CD4-positive, alpha-beta T cell treated with Interferon gamma for 1 hour (primary cell): ENCODE results near the gene PIGN.
"Not testable (repeated sequence)": the region's sequence is repeated elsewhere in the genome, so short reads cannot be mapped to it uniquely, and the experiment has no call there.

ENCODE experiments used
- DNase-seq: peaks from one replicate; pipeline ENCODE4 v3.0.0-alpha.2; 2020

PIGN gene

DNA sequence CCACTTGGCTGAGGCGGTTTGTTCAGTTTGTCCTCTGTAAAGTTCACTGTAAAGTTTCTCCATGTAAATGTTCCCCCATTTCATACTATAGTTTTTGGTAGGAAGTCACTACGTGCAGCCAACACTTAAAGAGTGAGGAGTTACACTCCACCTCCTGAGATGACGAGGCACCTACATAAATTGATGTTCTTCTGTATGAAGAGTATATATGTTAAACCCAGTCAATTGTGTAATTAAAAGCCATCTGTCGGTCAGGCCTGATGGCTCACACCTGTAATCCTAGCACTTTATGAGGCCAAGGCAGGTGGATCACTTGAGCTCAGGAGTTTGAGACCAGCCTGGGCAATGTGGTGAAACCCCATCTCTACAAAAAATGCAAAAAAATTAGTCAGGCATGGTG lies 7.6 kb downstream of the PIGN start:
- no peak for DNase-seq

DNA sequence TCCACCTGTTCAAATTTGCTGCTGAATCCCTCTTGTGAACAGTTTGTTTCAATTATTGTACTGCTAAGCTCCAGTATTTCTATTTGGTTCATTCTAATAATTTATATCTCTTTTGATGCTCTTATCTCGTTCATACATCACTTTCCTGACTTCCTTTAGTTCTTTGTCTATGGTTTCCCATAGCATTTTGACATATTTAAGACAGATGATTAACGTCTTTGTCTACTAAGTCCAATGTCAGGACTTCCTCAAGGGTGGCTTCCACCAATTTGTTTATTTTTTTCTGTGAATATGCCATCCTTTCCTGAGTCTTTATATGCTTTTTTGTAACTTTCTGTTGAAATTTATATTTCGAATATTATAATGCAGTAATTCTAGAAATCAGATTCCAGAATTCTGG lies 9.6 kb downstream of the PIGN start:
- DNase-seq, result no peak

DNA sequence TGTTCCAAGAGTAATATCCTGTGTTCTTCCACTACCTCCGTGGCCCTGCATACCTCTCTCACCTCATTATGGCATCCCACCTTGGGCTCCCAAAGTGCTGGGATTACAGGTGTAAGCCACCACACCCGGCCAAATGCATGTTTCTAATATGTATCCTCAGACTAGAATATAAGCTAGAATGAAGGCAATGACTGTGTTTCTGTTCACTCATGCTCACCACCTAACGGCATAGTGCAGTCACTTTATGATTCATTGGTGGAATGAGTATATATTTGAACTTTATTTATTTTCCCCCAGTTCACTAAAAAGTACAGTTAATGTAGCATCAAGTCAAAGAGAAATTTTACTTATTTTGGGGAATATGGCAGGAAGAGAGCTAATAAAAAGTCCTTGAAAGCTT lies 11.3 kb downstream of the PIGN start:
- DNase-seq, result no peak

DNA sequence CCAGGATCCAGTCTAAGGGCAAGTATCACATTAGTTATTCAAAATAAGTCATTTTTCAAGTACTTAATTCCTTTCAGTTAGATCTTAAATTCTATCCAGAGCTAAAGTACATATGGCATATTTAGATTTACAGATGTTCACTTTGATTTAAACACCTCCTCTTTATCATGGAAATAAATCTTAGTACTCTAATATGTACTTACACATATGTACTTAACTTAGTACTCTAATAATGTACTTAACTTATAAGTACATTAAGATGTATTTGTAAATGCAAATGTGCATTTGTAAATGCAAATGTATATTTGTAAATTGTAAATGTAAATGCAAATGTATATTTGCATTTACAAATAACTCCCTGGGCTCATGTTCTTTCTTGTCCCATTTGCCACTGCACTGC lies 14.6 kb downstream of the PIGN start:
- no peak for DNase-seq

DNA sequence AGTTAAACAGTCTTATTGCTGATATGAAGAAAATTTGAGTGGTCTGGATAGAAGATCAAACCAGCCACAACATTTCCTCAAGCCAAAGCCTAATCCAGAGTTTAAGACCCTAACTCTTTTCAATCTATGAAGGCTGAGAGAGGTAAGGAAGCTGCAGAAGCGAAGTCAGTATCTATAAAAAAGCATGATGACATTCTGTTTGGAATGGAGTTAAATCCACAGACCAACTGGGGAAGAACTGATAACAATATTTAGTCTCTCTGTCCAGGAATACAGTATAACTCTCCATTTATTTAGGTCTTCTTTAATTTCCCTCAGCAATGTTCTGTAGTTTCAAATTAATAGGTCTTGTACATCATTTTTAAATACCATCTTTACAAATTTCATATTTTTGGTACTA lies 16.0 kb downstream of the PIGN start:
- DNase-seq, result no peak

DNA sequence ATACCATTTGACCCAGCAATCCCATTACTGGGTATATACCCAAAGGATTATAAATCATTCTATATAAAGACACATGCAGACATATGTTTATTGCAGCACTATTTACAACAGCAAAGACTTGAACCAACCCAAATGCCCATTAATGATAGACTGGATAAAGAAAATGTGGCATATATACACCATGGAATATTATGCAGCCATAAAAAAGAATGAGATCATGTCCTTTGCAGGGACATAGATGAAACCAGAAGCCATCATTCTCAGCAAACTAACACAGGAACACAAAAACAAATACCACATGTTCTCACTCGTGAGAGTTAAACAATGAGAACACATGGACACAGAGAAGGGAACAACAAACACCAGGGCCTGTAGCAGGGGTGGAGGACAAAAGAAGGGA lies 20.3 kb downstream of the PIGN start:
- not testable (repeated sequence) for DNase-seq

DNA sequence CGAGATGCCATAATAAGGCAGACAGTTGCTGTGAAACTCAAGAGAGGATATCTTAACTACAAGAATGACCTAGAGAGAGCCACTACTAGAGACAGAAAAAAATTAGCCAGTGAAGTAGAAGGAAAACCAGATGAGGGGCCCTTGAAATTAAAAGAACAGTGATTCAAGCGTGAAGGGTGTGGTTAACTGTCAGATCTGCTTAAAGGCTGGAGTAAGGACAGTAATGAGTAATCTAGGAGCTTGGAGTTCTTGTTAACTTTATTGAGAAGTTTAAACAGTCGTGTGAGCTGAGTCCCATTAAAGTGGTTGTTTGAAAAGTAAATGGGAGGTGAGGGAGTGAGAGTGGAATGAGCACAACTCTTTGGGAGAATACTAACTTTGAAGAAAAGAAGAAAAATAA lies 21.3 kb downstream of the PIGN start:
- DNase-seq, result no peak

DNA sequence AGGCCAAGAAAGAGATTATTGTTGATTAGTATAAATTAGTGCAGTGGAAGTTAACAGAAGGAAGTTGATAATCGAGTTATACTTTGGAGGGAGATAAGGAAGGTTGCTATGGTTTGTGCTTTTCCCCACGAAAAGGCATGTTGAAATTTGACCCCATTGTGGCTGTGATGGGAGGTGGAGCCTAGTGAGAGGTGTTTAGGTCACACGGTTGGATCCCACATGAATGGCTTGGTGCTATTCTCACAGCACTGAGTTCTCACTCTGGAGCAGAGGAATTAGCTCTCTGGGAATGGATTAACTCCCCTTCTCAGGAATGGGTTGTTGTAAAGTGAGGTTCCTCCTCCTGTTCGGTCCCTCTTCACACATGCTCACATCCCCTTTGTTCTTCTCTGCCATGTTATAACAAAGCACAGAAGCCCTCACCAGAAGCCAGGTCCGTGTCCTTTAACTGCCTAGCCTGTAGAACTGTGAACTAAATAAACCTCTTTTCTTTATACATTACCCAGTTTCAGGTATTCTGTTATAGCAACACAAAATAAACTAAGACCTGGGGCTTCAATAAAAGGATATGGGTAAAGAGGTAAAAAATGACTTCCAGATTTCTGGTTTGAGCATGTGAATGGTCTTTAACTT lies 21.9 kb downstream of the PIGN start:
- DNase-seq, result no peak

DNA sequence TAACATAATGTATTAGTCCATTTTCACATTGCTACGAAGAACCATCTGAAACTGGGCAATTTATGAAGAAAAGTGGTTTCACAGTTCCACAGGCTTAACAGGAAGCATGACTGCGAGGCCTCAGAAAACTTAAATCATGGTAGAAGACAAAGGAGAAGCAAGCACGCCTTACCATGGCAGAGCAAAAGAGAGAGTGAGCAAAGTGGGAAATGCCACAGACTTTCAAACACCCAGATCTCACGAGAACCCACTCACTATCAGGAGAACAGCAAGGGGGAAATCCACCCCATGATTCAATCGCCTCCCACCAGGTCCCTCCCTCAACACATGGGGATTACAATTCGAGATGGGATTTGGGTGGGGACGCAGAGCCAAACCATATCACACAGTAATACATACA lies 22.5 kb downstream of the PIGN start:
- no peak for DNase-seq

DNA sequence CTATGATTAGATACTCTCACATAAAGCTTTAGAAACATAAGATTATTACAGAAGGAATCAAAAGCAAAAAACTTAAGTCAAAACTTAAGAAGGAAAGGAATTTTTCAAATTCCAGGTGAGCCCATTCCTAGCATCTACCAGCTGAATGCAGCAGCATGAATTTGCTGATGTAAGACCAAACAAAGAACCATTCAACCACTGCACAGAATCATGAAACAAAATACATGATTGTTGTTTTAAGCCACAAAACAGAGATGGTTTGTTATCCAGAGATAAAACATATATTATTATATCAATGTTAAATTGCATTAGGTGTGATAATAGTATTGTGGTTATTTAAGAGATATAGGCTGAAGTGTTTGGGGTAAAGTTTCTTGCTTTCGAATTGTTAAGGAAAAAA lies 29.0 kb downstream of the PIGN start:
- DNase-seq, result no peak

DNA sequence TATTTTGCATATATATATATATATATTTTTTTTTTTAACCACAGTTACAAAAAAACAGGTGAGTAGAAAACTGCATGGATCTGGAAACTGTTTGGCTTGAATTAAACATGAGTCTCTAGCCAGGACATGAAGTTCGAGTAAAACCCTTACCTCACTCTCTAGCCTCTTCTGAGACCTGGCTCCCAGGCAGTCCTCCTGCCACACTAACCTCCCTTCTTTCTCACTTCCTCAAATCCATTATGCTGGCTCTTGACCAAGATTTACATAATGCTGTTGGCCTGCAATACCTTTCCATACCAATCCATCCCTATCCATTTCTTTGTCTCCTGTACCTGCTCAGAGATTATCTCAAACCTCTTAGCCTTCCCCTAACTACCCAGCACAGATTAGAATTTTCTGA lies 34.0 kb downstream of the PIGN start:
- DNase-seq, result no peak

DNA sequence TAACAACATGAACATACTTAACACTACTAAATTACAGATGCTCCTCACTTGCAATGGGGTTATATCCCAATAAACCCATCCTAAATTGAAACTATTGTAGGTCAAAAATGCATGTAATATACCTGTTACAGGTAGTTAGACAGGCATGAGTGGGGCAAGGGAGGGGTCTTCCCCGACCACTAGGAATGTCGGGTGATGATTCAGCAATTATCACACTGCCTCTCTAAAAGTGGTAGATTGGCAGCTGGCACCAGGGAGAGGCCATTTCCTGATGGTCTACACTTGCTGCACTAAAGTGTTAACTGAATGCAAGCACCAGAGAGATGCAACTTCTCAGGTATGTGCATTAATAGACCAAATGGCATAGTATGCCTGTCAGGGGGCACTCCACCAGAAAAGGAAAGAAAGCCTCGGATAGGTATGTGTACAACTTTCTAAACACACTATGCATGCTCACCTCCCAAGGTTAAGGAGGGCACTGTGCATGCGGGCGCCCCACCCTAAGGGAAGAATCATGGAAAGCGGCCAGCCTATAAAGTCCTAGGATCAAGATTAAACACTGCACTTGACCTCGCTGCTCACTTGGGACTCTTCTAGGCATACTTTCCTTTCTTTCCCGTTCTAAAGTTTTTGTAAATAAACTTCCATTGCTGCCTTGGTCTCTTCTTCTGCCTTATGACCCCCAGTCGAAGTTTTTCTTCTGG lies 35.6 kb downstream of the PIGN start:
- no peak for DNase-seq

DNA sequence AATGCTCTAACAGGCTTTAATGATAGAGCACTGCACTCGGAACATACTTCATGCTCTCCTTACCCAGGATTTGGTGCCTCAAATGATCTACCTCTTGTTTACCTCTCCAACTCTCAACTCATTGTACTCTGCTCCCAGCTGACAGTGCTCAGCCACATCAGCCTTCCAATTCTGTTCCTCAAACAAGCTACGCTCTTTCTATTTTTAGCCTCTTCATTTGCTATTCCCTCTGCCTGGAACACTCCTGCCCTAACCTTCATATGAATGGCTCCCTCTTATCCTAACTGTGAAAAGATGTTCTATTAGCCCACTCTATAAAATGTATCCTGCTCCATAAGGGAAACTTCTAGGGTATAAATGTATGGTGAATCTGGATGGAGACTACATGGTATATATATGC lies 42.5 kb downstream of the PIGN start:
- no peak for DNase-seq

DNA sequence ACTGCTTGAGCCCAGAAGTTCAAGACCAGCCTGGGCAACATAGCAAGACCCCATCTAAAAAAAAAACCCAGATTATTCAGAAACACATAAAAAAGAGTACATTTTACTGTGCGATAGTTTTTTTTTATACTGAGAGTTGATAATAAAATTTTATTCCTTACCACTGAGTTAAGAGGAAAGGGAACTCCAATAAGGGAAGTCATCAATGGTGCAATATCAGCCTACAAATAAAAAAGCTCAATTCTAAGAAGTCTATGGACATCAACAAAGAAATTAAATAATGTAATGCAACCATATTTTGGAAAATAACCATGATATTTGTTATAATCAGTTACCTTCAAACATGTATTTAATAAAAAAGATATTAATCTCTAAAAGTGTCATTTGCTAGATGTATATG lies 46.6 kb downstream of the PIGN start:
- DNase-seq, result no peak

DNA sequence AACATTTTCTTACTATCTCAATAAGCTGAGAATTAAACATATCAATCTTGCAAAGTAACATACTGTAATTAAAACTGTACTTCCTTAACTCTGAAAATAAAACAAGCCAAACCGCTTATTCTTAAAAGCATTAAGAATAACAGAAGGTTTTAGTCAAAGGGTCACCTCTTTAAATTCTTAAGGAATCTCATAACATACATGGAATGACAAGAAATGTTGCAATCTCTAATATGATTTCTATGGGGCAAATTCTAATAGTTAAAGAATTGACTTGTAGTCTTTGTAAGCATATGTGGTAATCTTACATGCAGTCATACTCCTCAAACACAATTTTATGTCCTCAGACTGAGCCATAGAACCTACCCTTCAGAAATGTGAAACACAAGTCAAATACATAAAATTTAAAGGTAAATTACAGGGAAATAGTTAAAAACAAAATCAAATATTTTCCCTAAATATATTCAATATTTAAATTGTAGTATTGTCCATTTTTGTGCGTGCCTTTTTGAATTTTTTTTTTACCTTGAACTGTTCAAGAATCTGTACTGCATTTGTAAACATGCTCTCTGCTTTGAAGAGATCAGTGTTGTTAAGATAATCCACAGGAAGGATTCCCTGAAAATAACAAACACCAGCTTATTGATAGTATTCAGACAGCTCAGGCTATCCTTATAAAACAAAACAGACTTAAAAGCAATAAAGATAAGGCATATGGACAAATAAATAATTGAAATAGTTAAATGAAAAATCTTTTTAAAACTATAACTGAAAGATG lies 48.2 kb downstream of the PIGN start:
- DNase-seq, result no peak

DNA sequence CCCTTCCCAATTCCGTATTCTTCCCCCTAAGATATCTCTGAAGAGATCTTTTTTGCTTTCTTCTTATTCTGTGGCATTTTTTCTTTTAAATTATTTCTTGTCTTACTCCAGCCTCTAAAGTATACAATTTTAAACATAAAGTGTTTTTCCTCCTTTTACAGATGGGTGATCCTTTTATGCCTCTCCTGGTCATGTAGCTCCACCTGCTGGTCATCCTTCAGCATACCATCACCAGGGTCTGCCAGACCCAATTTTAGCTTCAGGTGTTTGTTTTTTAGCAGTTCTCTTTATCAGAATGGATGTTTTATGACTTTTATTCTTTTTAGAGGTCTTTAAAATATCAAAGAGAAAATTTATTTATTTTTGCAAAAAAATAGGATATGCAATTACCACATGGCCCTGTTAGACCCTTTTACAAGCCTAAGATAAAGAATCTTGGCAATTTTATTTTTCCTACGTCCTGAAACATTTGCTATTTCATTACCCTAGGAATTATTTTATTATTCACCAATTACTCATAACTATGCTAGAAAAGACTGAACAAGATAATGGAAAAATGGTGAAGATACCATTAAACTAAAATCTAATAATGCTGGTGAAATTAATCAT lies 55.5 kb downstream of the PIGN start:
- DNase-seq, result peak; percentile 48

DNA sequence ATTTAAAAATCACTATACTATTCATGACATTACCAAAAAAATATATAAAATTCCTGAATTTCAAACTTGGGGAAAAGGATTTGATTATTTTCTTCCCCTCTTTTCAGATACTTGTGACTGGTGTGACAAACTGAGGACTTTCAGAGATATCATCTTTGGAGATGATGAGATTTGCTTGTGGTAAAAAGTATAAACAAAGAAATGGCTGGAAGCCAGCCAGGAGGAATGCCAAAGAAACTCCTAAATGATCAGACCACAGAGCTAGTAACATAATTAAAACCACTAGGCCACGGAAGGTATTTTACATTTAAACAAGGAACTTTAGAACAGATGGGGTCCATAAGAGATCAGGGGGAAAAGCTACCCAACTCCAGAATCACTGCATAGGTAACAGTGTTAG lies 58.7 kb downstream of the PIGN start:
- DNase-seq, result no peak

DNA sequence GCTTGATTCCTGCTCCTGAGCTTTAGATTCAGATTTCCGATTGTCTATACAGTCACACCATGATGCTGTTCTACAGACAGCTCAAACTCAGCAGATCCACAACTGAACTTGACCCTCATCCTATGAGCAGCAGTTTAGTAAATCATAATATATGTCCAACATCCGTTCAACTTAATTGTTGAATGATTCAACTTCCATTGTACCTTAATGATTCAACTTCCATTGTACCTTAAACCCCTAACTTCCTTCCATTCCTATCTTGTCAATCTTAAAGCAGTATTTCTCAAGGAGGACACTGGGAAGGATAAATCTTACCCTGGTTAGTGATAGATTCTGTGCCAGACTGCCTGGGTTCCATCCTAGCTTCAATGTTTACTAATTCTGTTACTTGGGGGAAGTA lies 60.1 kb downstream of the PIGN start:
- no peak for DNase-seq

DNA sequence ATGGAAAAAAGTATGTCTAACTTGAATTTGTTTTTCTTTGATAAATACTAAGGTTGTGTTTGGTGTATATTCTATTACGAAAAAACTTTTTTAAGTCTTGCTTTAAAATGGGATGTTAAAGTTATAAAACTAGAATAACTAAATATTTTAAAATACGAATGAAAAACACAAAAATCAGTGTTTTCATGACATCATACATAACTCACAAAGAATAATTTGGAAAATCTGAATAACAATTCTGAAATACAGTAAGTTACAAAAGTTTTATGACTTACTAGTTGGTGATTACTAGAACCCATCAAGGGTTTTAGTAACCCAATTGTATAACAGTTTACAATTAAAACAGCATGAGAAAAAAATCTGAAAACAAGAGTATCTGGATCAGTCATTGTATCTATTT lies 61.2 kb downstream of the PIGN start:
- DNase-seq, result no peak

DNA sequence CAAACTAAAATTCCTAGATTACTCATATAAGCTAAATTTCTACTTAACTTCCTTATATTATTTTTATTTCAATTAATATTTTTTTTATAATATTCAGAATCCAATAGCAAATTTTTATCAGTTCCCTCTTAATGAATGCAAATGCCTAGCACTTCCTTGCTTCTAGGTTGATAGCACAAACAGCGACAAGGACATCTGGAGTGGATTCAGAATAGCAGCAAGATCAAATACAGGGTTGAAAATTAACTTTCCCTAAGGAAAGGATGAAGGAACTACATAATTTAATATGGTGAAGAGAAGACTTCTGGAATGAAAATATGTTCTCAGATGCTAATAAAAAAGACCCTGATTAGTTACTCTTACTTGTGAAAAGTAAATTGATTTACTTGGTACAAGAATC lies 64.5 kb downstream of the PIGN start:
- DNase-seq, result no peak

DNA sequence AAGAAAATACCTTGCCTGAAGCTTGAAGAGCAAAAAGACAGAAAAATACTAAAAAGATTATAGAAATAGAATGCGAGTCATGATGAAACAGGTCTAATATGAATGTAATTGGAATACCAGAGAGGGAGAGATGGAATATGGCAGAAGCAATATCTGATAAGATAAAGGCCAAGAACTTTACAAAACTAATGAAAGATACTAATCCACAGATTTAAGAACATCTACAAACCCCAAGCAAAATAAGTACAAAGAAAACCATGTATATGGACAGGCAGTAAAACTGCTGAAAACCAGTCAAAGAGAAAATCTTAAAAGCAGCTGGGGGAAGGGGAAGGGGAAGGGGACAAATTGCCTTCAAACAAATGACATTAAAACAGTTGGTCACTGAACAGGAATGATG lies 67.0 kb downstream of the PIGN start:
- DNase-seq, result no peak

DNA sequence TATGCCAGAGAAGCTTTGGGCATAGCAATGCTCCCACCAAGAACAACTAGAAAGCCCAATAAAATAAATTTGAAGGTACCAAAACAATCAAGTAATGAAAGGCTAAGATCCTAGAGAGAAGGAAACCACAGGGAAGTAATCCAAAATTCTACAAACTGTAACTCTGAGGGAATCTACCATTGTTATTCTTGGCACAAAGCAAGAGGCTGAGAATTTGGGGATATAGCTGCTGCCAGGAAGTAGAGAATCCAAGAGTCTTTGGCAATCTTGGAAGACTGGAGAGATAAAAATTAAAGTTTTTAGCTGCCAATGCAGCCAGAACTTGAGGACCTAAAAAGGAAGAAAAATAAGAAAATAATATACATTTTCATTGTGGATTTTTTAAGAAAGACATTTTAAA lies 68.5 kb downstream of the PIGN start:
- DNase-seq, result no peak

DNA sequence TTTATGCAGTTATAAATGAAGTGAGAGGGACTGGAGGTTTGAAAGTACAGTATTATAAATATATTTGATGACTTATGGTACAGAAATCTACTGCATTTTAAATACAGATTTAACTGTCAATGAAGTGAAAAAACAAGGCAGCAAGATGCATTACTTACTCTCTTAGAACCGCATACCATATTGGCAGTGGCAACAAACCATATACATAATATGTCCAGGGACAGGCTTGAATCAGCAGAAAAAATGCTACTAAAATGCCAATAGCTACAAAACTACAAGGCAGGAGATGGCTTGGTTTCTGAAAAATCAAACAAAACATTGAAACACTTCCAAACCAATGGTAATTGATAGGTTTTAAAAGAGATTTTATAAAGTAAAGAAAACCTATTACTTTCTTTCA lies 77.2 kb downstream of the PIGN start:
- DNase-seq, result no peak

DNA sequence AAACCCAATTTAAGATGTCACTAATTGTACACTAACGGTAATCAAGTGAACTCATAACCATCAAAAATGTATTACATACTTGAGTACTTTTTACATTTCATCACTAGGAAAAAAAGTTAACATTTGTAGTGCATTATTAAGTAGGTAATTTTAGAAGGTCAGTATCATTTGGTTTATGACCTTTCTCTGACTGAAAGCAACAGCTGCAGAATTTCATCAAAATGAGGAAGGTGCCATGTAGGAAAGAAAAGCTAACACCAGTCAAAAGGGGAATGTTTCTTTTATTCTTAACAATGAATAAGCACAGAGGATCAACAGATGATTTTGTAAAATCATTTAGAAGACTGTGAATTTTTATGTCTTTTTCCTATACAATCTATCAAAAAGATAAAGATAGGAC lies 79.0 kb downstream of the PIGN start:
- DNase-seq, result no peak
